GM19455 (cell line): ENCODE data around the gene APLF.
"Not testable (repeated sequence)": the region's sequence is repeated elsewhere in the genome, so short reads cannot be mapped to it uniquely, and the experiment has no call there.

Experiments used
- ATAC-seq: cut with Tn5 transposase; IDR thresholded peaks from one replicate; pipeline ENCODE4 v1.9.1; 2021; ENCODE audit not compliant: unreplicated experiment

The APLF gene

DNA sequence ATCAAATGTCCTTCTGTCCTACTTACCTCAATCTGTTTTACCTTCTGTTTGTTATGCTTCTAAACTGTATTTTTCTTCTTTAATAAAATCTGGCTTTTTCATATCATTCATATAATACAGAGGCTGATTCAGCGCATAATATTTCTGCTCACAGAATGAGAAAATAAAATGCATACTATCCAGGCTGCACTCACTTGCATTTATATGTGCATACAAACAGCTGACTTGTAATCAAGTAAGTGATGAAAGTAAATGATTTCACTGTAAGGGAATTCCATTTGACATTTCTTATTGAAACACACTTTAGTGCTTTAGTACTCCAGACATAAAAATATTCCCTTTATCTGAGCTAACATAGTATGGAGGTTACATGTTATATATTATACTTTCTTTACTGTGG is 100.7 kb downstream of the APLF start:
- ATAC-seq = no peak

DNA sequence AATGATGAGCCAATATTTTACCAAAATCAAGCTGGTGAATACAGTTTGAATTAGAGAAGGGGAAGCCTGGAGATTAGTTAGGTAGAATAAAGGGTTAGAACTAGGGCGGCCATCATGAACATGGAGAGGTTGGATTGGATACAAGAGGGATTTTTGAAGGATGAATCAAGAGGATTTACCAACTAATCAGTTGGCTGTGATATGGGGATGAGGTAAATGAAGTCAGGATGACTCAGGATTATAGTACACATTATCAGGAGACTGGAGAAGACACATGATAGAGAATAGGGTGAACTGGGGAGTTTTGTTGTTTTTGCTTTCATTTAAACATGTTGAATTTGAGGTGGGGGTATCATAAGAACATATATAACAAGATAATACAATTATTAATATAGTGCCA is 102.2 kb downstream of the APLF start:
- ATAC-seq = no peak

DNA sequence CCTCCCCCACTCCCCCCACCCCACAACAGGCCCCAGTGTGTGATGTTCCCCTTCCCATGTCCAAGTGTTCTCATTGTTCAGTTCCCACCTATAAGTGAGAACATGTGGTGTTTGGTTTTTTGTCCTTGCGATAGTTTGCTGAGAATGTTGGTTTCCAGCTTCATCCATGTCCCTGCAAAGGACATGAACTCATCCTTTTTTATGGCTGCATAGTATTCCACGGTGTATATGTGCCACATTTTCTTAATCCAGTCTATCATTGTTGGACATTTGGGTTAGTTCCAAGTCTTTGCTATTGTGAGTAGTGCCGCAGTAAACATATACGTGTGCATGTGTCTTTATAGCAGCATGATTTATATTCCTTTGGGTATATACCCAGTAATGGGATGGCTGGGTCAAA is 103.0 kb downstream of the APLF start:
- ATAC-seq = not testable (repeated sequence)

DNA sequence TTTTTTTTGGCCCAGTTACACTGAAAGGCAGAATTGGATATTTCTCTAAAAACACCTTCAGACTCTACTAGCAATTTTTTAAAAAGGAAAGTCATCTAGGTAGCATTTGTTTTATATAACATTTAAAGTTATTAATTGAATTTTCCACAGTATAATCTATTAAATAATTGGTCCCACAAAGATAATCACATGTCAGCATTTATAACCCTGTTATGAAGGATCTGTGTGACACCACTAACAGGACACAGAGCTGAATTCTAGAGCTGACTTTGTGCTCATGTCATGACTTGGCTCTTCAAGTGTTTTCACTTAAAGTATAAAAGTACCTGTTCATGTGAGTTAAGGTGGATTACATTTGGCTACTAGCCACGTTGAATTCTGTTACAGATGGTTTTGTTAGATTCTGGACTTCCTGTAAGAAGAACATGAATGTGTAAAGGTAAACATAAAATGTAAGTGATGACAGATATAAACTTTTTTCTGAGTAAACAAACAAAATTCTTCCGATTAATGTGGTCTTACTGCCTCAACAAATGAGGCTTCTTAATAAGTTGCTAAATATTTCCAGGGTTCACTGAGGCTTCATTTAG is 106.9 kb downstream of the APLF start:
- ATAC-seq = no peak

DNA sequence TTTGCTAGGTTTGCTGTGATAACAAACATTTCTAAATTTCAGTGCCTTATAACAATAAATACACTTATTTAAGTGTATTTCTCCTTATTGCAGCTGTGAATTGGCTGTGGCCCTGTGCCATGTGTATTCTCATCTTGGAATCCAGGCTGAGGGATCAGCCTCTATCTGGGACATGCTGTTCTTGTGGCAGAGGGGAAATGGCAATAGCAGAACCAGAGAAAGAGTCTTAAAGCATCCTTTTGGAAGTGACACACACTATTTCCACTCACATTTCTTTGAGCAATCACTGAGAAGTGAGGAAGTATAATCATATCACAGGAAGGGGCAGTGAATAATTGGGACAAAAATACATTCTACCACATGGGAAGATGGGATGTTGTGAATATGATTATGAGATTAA is 109.8 kb downstream of the APLF start:
- no peak for ATAC-seq

DNA sequence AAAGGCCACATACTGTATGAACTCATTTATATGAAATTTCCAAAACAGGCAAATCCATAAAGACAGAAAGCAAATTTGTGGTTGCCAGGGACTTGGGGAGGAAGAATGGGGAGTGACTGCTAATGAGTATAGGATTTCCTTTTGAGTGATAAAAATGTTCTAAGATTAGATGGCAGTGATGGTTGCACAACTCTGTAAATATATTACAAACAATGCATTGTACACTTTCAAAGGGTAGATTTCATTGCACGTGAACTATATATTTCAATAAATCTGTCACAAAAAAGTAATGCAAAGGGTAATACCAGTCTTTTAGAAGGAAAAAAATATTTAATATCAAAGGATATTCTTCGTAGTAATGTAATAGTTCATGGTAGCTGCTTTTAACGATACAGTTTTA is 112.3 kb downstream of the APLF start:
- ATAC-seq = no peak

DNA sequence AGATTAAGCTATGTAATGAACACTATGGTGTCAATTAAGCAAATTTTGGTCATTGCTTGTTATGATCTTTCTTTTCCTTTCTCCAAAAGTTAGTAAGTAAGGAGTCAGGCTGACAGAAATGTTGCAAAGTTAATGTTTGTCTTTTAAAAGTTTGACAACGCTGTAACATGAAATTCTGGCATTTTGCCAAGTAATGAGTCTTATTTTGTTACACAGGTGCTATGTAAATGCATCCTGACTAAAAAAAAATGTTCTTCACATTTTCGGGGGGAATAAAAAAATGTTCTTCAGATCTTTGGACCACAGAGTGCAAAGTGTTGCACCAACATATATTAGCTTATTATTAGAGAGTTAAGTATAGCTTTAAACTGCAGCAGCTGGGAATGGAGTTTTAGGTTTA is 121.2 kb downstream of the APLF start:
- no peak for ATAC-seq

DNA sequence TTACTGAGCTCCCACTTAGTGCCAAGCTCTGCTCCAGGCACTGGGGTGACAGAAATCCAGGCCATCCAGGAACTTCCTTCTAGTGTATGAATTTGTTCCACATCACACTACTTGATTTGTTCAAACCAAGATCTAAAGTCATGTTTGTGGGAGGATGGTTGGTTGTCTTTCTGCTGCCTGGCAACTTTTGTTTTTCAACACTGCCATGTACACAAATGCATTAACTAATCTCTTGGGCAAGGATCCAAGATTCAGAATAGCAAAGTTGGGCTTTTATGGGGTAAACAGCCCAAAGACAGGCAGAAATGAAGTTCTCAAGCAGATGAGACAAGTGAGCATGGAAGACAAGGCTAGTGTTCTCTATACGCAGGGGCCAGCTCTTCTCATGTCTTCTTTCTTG is 122.6 kb downstream of the APLF start:
- ATAC-seq = no peak

DNA sequence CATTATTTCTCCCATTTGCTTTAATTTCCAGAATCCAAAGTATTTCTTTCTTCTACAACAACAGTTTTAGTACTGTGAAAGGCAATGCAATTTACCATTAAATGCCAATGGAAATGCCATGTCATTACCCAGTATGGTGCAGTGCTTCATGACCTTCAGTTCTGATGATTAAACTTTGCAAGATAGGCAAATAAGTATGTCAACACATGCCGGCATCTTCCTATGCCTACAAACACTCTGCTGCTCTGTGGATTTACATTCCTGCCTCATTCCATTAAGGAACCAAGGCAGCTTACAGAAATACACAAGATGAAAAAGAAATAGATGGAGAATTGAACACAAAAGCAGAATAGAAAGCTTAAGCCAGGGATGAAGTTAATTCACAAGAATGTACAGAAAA is 123.3 kb downstream of the APLF start:
- ATAC-seq = no peak

DNA sequence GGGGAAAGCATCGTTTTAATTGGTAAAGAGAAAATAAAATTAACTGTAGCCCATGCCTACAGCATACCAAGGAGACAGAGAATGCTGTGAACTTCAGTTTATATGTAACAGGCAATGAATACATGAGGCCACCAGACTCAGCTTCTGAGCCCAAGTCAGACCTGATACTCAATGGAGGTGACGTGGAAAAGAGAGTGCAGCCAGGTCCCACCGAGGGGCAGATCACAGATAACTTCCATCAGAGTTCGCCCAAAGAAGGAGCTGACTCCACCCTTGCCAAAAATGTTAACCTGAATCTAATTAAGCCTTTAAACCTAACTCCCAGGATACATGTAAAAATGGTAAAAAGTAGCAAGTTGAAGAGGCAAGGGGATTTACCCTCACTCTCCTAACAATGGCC is 123.8 kb downstream of the APLF start:
- ATAC-seq = no peak

DNA sequence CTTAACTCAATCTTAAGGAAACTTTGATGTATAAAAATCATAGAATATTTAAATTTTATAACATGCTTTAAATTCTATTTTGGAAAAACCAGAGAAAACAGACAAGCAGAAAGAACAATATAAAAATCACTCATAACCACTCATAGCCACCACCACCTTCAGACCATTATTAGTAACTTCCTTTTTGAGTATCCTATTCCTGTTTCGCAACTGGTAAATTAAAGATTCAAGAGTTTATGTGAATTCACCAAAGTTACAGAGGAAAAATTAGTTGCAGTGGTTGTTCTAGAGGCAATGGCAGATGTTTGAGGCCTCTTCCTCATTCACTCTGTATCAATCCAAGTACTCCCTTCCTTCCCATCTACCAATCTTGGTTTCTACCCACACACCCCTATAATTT is 126.7 kb downstream of the APLF start:
- ATAC-seq = no peak

DNA sequence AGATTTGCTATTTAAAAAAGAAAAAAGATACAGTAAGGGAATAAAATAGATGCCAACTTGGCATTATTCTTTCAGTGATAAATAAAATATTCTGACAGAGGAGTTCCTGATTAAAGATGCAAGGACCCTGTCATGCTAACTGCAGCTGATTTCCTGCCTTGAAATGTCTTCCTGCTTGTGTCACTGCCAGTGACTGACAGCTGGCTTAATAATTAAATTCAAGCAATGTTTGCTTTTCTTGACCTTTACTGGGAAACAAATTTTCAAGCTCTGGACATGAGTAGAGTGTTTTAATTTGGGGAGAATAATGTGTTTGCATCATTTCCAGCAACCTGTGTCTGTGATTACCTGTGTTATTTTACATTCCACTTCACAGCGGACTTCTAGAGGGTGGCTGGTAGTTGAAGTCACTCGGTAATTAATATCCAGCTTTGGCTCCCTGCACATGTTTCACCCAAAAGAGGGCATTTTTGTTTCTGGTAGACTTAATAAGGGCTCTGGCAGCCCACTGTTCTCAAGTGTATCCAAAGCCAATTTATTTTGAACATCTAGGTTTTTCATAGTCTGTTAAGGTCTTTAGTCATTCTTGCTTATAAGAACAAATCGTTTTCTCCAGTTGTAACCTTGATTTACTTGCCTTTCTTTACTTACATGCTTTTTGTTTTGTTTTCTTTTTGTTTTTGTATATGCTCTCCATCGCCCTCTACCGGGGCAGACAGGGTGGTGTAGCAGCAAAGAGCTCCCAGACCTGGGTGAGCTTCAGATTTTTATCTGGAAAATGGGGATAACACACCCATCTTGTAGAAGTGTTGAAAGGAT is 127.5 kb downstream of the APLF start:
- ATAC-seq = peak; percentile 72

DNA sequence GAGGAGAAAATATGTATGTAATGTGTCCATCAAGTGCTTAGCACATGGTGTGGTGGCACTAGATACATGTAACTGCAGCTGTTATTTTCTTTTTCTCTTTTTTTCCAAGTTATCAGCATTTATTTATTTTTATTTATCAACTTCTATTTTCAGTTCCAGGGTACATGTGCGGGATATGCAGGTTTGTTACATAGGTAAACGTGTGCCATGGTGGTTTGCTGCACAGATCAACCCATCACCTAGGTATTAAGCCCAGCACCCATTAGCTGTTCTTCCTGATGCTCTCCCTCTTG is 128.1 kb downstream of the APLF start:
- not testable (repeated sequence) for ATAC-seq

DNA sequence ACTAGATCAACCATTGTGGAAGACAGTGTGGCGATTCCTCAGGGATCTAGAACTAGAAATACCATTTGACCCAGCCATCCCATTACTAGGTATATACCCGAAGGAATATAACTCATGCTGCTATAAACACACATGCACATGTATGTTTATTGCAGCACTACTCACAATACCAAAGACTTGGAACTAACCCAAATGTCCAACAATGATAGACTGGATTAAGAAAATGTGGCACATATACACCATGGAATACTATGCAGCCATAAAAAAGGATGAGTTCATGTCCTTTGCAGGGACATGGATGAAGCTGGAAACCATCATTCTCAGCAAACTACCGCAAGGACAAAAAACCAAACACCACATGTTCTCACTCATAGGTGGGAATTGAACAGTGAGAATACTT is 133.1 kb downstream of the APLF start:
- not testable (repeated sequence) for ATAC-seq

DNA sequence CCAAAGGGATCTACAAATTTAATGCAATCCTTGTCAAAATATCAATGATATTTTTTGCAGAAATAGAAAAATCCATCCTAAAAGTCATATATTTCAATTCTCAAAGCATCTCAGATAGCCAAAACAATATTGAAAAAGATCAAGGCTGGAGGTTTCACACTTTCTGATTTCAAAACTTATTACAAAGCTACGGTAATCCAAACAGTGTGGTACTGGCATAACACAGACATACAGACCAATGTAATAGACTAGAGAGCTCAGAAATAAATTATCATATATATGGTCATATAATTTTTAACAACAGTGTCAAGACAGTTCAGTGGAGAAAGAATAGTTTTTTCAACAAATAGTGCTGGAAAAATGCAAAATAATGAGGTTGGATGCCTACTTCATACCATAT is 135.7 kb downstream of the APLF start:
- no peak for ATAC-seq

DNA sequence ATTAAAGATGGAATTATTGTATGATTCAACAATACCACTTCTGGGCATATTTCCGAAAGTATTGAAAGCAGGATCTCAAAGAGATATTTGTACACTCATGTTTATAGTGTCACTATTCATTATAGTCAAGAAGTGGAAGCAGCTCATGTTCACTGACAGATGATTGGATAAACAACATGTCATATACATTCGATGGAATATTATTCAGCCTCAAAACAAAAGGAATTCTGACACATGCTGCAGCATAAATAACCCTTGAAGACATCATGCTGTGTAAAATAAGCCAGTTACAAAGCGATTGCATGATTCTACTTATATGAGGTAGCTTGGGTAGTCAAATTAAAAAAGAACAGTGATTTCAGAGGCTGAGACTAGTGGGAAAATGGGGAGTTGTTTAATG is 136.7 kb downstream of the APLF start:
- no peak for ATAC-seq

DNA sequence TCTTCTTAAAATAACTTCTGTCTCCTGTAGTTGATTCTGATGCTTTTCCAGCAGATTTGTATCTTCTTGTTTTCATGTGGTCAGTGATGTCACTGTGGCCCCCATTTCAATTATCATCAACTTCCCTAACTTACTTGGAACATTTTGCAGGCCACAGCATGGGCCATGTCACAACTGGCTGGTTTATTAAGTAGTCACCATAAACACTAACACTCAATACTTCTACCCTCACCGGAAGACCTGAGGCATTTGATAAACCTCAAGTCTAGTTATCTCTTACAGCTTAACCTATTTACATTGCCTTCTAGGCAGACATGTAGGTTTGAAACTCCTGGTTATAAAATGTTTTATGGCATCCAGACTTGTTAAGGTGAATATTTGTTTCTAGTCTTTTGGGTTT is 138.6 kb downstream of the APLF start:
- no peak for ATAC-seq

DNA sequence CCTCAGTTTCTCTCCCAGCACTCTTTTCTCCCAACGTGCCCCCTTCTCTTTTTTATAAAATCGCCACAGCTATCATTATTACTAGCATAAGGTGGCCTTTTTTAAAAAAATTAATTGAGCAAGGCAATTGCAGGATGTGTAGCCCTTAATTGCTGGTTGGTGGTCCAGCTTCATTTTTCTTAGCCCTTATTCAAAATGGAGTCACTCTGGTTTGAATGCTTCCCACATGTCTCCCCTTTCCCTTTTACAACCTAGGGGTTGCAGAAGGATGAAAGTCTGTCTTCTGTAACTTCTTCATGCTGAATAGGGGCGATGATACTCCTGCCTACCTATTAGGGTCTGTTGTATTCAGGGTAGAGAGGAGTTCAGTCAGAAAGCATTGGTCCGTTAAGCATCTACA is 139.4 kb downstream of the APLF start:
- no peak for ATAC-seq

DNA sequence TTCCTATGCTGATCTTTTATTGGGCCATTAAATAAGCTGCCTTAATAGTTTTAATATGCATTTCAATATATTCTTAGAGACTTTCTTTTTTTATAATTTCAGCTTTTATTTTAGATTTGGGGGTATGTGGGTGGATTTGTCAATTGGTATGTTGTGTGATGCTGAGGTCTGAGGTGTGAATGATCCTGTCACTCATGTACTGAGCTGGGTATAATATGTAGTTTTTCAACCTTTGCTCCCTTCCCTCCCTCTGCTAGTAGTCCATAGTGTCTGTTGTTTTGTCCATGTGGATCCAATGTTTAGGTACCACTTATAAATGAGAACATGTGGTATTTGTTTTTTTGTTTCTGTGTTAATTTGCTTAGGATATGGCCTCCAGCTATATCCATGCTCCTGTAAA is 140.5 kb downstream of the APLF start:
- no peak for ATAC-seq

DNA sequence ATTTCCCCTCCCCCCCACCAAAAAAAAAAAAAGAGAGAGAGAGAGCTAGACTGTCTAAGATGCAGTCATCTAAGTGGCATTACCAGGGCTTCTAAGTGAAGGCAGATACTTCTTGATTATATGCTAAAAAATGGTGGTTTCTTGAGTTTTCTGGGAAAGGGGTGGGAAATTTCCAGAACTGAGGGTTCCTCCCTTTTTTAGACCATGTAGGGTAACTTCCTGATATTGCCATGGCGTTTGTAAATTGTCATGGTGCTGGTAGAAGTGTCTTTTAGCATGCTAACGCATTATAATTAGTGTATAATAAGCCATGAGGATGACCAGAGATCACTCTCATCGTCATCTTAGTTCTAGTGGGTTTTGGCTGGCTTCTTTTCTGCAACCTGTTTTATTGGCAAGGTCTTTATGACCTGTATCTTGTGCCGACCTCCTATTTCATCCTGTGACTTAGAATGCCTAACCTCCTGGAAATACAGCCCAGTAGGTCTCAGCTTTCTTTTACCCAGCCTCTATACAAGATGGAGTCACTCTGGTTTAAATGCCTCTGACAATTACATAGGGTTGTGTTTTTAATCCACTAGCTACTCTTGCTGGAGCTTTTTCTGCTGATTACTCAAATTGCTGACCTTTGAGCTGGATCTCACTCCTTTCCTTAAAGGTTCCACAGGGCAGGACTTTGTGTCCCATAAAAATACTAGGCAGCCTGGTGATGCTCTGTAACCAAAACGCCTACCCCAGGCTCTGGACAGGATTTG is 145.6 kb downstream of the APLF start:
- ATAC-seq = no peak

DNA sequence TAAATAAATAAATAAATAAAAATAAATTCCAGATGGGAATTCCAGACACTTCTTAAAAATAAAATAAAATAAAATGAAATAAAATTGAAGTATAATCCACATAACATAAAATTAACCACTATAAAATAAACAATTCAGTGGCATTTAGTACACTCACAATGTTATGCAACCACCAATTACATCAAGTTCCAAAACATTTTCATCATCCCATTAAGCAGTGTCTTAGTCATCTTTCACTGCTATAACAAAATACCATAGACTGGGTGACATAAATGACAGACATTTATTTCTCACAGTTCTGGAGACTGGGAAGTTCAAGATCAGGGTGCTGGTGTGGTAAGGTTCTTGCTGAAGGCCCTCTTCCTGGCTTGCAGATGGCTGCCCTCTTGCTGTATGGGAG is 153.4 kb downstream of the APLF start:
- ATAC-seq = no peak

DNA sequence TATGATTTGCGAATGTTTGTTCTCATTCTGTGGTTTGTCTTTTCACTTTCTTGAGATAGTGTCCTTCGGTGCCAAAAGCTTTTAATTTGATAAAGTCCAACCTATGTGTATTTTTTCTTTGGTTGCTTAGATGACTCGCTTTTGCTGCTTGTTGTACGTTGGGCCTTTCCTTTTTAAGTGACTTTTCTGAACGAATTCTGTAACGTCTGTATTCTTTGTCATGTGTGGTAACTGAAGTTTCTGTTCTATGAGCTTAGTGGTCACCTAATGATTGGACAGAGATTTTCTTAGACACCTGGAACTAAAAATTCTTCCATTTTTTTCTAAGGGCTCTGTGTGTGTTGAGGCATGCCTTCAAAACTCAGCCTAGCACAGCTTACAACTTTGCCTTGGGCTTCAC is 156.4 kb downstream of the APLF start:
- no peak for ATAC-seq
